Ramos (cell line): ENCODE data around the gene NIFK.

Experiments used
- in situ Hi-C: fragments of 300-500 bp; cut with MboI; formaldehyde crosslinking; loops from one replicate; pipeline ENCODE4 v1.14.3; 2022; ENCODE audit warnings: low sequenced_read_pairs; ENCODE audit not compliant: unreplicated experiment

Gene NIFK

GRCh38 chr2:121736462-121737336, at the start of gene NIFK:
Gene NIFK (minus strand): TSS chr2:121736875. CDS start chr2:121736850, 25 bp downstream.
- in situ Hi-C loops, result no loop called here

GRCh38 chr2:121783180-121783579, 46.5 kb upstream of the NIFK start:
- in situ Hi-C loops, result no loop called here

- in situ Hi-C loops, result no loop called here
Observed at GRCh38 chr2:121778741-121779487, 42.2 kb upstream of the NIFK start.

- in situ Hi-C loops, result no loop called here
Observed at GRCh38 chr2:121777699-121778058, 41.0 kb upstream of the NIFK start.

GRCh38 chr2:121776885-121777698, 40.4 kb upstream of the NIFK start:
- in situ Hi-C loops, result no loop called here

- in situ Hi-C loops, result no loop called here
Observed at GRCh38 chr2:121776361-121776760, 39.7 kb upstream of the NIFK start.

GRCh38 chr2:121774235-121774634, 37.6 kb upstream of the NIFK start:
- in situ Hi-C loops, result no loop called here

- in situ Hi-C loops, result no loop called here
Observed at GRCh38 chr2:121771976-121772742, 35.5 kb upstream of the NIFK start.

GRCh38 chr2:121768143-121768755, 31.6 kb upstream of the NIFK start:
- in situ Hi-C loops, result no loop called here

GRCh38 chr2:121766624-121767023, 29.9 kb upstream of the NIFK start:
- in situ Hi-C loops, result no loop called here

- in situ Hi-C loops, result no loop called here
Observed at GRCh38 chr2:121764681-121765228, 28.1 kb upstream of the NIFK start.

- in situ Hi-C loops, result no loop called here
Observed at GRCh38 chr2:121755237-121756111, 18.8 kb upstream of the NIFK start, which contains the start of gene TSN. Gene TSN (plus strand): TSS chr2:121755651. CDS start chr2:121755780, 129 bp downstream.

- in situ Hi-C loops, result no loop called here
Observed at GRCh38 chr2:121754851-121755236, 18.2 kb upstream of the NIFK start.

GRCh38 chr2:121748202-121748601, 11.5 kb upstream of the NIFK start:
- in situ Hi-C loops, result no loop called here

GRCh38 chr2:121746071-121746578, 9.4 kb upstream of the NIFK start:
- in situ Hi-C loops, result no loop called here

GRCh38 chr2:121741450-121741849, 4.8 kb upstream of the NIFK start:
- in situ Hi-C loops, result no loop called here

- in situ Hi-C loops, result no loop called here
Observed at GRCh38 chr2:121740973-121741372, 4.3 kb upstream of the NIFK start.

GRCh38 chr2:121736140-121736461, 574 bp downstream of the NIFK start:
- in situ Hi-C loops, result no loop called here
